HepG2 (cell line): ENCODE results near the gene FRRS1. TPM values are rescaled to one million over a fixed set of nuclear protein-coding genes. Genes with fewer than 3 reads are reported as not detected.

ENCODE experiments used
- ATAC-seq: fragments of 200-7000 bp; cut with Tn5 transposase; 3 replicates; pipeline ENCODE4 v1.9.1; 2020; ENCODE audit warnings: mild to moderate bottlenecking, moderate library complexity
- BruUV-seq: library from RNA; stranded (reverse); fragments of 400-500 nt; replicated peaks from 2 replicates; lab custom pipeline; 2021; lab: Mats Ljungman, UMichigan
- CTCF ChIA-PET: fragments of 300-600 bp; formaldehyde crosslinking; extraction: SDS; loops from one replicate; lab custom pipeline; 2021; ENCODE audit warnings: low total read pairs, inconsistent platforms, low intra/inter-chr PET ratio; lab: Yijun Ruan, JAX
- POLR2A ChIA-PET: fragments of 350-600 bp; sonication (Branson Sonifier 250); formaldehyde crosslinking; loops from one replicate; lab custom pipeline; 2020; ENCODE audit warnings: antibody characterized with exemption, inconsistent platforms; lab: Yijun Ruan, JAX
- DNase-seq: peaks from one replicate; pipeline ENCODE4 v3.0.0-alpha.2; 2015; ENCODE audit warnings: low spot score
- FAIRE-seq: peaks from 3 replicates; lab custom pipeline; 2011; peaks lifted over from hg19 to GRCh38; lab: Jason Lieb, UNC
- H2AFZ ChIP-seq: one replicate; pipeline ENCODE4 v1.6.1; 2011; ENCODE audit warnings: low read length, inconsistent platforms
- H3K27ac ChIP-seq: fragments of 300-600 bp; 3 replicates; pipeline ENCODE4 v1.8.0; 2011; ENCODE audit warnings: mixed run types, mild to moderate bottlenecking, mixed read lengths, low read length, inconsistent platforms; ENCODE audit not compliant: insufficient read depth; ENCODE audit errors: extremely low read length
- H3K27me3 ChIP-seq, 2 experiments: fragments of 200-600 bp in 1 of 2; 2 replicates in 1 of 2; 3 replicates in 1 of 2; pipeline versions ENCODE4 v1.6.0 to v1.8.0; 2011; ENCODE audit warnings: low read length in 2 of 2, mild to moderate bottlenecking in 2 of 2, moderate library complexity in 2 of 2, inconsistent platforms in 1 of 2; ENCODE audit not compliant: insufficient read depth in 2 of 2, control insufficient read depth in 1 of 2
- H3K36me3 ChIP-seq, 2 experiments: fragments of 200-600 bp in 1 of 2; replicated peaks in 1 of 2; 2 replicates in 1 of 2; 3 replicates in 1 of 2; pipeline versions ENCODE4 v1.5.1 to v1.8.0; 2011; ENCODE audit warnings: low read length in 2 of 2, inconsistent platforms in 1 of 2; ENCODE audit not compliant: insufficient read depth in 2 of 2, control insufficient read depth in 1 of 2
- H3K4me1 ChIP-seq: 2 replicates; pipeline ENCODE4 v1.5.1; 2012; ENCODE audit warnings: low read length, inconsistent platforms; ENCODE audit not compliant: insufficient read depth
- H3K4me2 ChIP-seq: 2 replicates; pipeline ENCODE4 v1.6.0; 2011; ENCODE audit warnings: low read depth, low read length, inconsistent platforms
- H3K4me3 ChIP-seq, 3 experiments: fragments of 200-600 bp in 1 of 3; sonication (generic), shearing (Covaris generic) in 1 of 3; replicated peaks in 1 of 3; 2 replicates each; pipeline ENCODE4 v1.5.1; 2011 to 2016; ENCODE audit warnings: low read length in 3 of 3, inconsistent platforms in 2 of 3, low read depth in 2 of 3, mild to moderate bottlenecking in 2 of 3, control low read depth in 1 of 3, mixed read lengths in 1 of 3; ENCODE audit not compliant: insufficient read depth in 1 of 3
- H3K79me2 ChIP-seq: one replicate; pipeline ENCODE4 v1.6.1; 2011; ENCODE audit warnings: low read length, inconsistent platforms; ENCODE audit not compliant: insufficient read depth
- H3K9ac ChIP-seq: 2 replicates; pipeline ENCODE4 v1.6.0; 2011; ENCODE audit warnings: mild to moderate bottlenecking, low read depth, low read length, inconsistent platforms; ENCODE audit not compliant: insufficient read depth
- H3K9me3 ChIP-seq: 2 replicates; pipeline ENCODE4 v1.5.1; 2012; ENCODE audit warnings: mild to moderate bottlenecking, low read length
- H4K20me1 ChIP-seq: 2 replicates; pipeline ENCODE4 v1.6.0; 2011; ENCODE audit warnings: inconsistent platforms, mild to moderate bottlenecking, low read length, moderate library complexity; ENCODE audit not compliant: insufficient read depth
- CHD4 ChIP-seq: fragments of 200-600 bp; sonication (generic); IDR thresholded peaks from 2 replicates; pipeline ENCODE4 v1.7.0; 2017; ENCODE audit warnings: mild to moderate bottlenecking, low read length, borderline replicate concordance
- GATA4 ChIP-seq: sonication (generic); IDR thresholded peaks from 2 replicates; pipeline ENCODE4 v1.6.1; 2016; ENCODE audit warnings: antibody characterized with exemption, low read depth, borderline replicate concordance
- PAF1 ChIP-seq: IDR thresholded peaks from 2 replicates; pipeline ENCODE4 v1.6.1; 2016; ENCODE audit warnings: missing genetic modification reagents, missing compliant biosample characterization
- PITX1 ChIP-seq: sonication (generic); formaldehyde crosslinking; IDR thresholded peaks from 2 replicates; pipeline ENCODE4 v1.5.1; 2020; ENCODE audit warnings: mild to moderate bottlenecking, missing genetic modification reagents
- RFX3 ChIP-seq: IDR thresholded peaks from 2 replicates; pipeline ENCODE4 v1.6.1; 2016; ENCODE audit warnings: missing biosample characterization, missing genetic modification reagents
- SMAD9 ChIP-seq: sonication (generic); formaldehyde crosslinking; IDR thresholded peaks from 2 replicates; pipeline ENCODE4 v1.5.1; 2020; ENCODE audit warnings: mild to moderate bottlenecking, missing genetic modification reagents
- TCF7 ChIP-seq: sonication (generic); IDR thresholded peaks from 2 replicates; pipeline ENCODE4 v1.6.1; 2016; ENCODE audit warnings: antibody characterized with exemption, low read depth
- ZEB1 ChIP-seq: IDR thresholded peaks from 2 replicates; pipeline ENCODE4 v1.6.1; 2012; ENCODE audit warnings: mild to moderate bottlenecking, low read depth, inconsistent platforms; ENCODE audit not compliant: insufficient replicate concordance
- ZNF749 ChIP-seq: sonication (generic); formaldehyde crosslinking; IDR thresholded peaks from 2 replicates; pipeline ENCODE4 v1.8.0; 2022; ENCODE audit warnings: mild to moderate bottlenecking, missing genetic modification reagents, moderate library complexity, borderline replicate concordance
- WGBS: methylation state at CpG from one replicate; pipeline ENCODE4 v1.1.6; 2017; ENCODE audit warnings: low lambda C conversion rate; 5-methylcytosine and 5-hydroxymethylcytosine counted together
- in situ Hi-C: cut with HindIII; loops from 2 replicates; pipeline ENCODE4 v1.10.0; 2017; ENCODE audit warnings: low pct_unique_long_range_greater_than_20kb; ENCODE audit not compliant: extremely low pct_ligation_motif_present
- intact Hi-C: fragments of 100-400 bp; cut with micrococcal nuclease; formaldehyde crosslinking; loops from one replicate; pipeline ENCODE4 v1.10.0; 2022; ENCODE audit not compliant: unreplicated experiment
- polyA plus RNA-seq, 8 experiments: library from polyadenylated mRNA; depleted of rRNA in 3 of 8; stranded (reverse) in 7 of 8; unstranded in 1 of 8; fragments of >200 nt; fragmentation: Illumina TruSeq in 4 of 8; extraction: Trizol in 4 of 8; gene quantifications; 2 replicates each; pipeline versions ENCODE4 v1.2.1 to v1.2.3, GENCODE V29; 2011 to 2016; ENCODE audit warnings: low read depth in 4 of 8, missing spikeins in 1 of 8, mixed read lengths in 1 of 8; ENCODE audit not compliant: insufficient read depth in 1 of 8
- total RNA-seq, 5 experiments: library from RNA; depleted of rRNA; stranded (reverse); fragments of >200 nt; fragmentation: Illumina TruSeq; extraction: Trizol; gene quantifications; 2 replicates each; pipeline ENCODE4 v1.2.3, GENCODE V29; 2016; ENCODE audit warnings: low read depth in 1 of 5
- TF ChIP-seq, protein P1 (sequence below): sonication (generic); formaldehyde crosslinking; IDR thresholded peaks from 2 replicates; pipeline ENCODE4 v1.5.0; 2020; ENCODE audit warnings: mild to moderate bottlenecking, missing genetic modification reagents
- TF ChIP-seq, protein P2 (sequence below): sonication (generic); formaldehyde crosslinking; IDR thresholded peaks from 2 replicates; pipeline ENCODE4 v1.5.0; 2020; ENCODE audit warnings: mild to moderate bottlenecking, missing genetic modification reagents
- TF ChIP-seq, protein P3 (sequence below), 2 experiments: sonication (generic) in 1 of 2; formaldehyde crosslinking in 1 of 2; IDR thresholded peaks; 2 replicates each; pipeline versions ENCODE4 v1.4.0 to v1.6.1; 2018 to 2020; ENCODE audit warnings: missing genetic modification reagents in 2 of 2, borderline replicate concordance in 1 of 2, low read depth in 1 of 2, mild to moderate bottlenecking in 1 of 2, missing biosample characterization in 1 of 2

The FRRS1 gene
- total and polyA plus RNA-seq, 2 of the 13 experiments (the other 11 are each of a cell fraction or from before 2014, with no cell fraction given), result 22.6 to 23.4 TPM

DNA sequence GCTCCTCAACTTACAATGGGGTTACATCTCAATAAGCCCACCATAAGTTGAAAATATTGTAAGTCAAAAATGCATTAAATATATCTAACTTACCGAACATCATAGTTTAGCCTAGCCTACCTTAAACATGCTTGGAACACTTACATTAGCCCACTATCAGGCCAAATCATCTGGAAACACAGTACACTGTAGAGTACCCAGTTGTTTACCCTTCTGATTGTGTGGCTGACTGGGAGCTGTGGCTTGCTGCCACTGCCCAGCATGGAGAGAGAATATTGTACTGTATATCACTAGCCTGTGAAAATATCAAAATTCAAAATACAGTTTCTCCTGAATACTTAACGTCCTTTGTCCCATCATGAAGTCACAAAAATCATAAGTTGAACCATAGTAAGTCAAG, 40.4 kb upstream of the FRRS1 start:
- 33% methylated on average over 2 of the region's 2 CpGs for WGBS
- BruUV-seq, result no TSS peak
- Histone ChIP-seq H3K4me3 (no peak overlapping the region), H3K9me3 (no peaks in the 10 kb centered on the region), H2AFZ (no peak overlapping the region), H3K79me2 (no peaks in the 10 kb centered on the region), H3K4me2 (no peak overlapping the region), H3K9ac (no peak overlapping the region), H3K27me3 (no peaks in the 10 kb centered on the region), H4K20me1 (no peaks in the 10 kb centered on the region), H3K4me1 (peaks cover 13% of the 10 kb centered on the region; the same call in 1 of the 2 replicates), H3K27ac (no peak overlapping the region)
- no peak for FAIRE-seq
- POLR2A ChIA-PET, result no interaction called here
- no peak for DNase-seq
- CTCF ChIA-PET, result no interaction called here
- in situ Hi-C loops, result loop anchor here (5.0 to 25.0 kb wide), 2 partner anchors 230 to 1055 kb away; a partner anchor contains a TSS
- TF ChIP-seq ZNF749 (CRISPR knock-in tag), result no peak
- no peak for TF ChIP-seq RFX3 (CRISPR knock-in tag)
- TF ChIP-seq CHD4, result no peak
- no peak for TF ChIP-seq PITX1 (CRISPR knock-in tag)
- TF ChIP-seq, all 625 proteins: peak for 0
- no peak for ATAC-seq
- intact Hi-C loops, result loop anchor here (5.0 kb wide), 2 partner anchors 550 to 1060 kb away; no protein-coding TSS in a partner anchor
- no peaks in the 10 kb centered on the region for H3K36me3 ChIP-seq

DNA sequence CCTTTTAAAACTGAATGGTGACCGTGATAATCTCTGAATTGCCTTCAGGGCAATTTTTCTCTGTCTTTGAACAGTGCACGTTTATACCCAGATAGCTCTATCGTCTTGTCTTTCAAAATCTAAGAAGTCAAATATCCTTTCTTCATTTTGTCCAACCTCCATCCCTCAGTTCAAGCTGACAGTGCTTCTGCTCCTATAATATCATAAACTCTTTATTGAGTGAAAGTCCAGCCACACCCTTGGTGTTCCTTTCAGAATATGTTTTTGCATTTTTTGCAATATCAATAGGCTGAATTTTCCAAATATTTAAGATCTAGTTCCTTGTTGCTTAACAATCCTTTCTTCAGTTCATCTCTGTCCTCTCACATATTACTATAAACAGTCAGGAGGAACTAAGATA, 35.1 kb upstream of the FRRS1 start:
- Histone ChIP-seq H3K27me3 (no peaks in the 10 kb centered on the region), H3K4me2 (no peak overlapping the region), H3K4me1 (no peaks in the 10 kb centered on the region), H3K4me3 (no peak overlapping the region), H4K20me1 (no peaks in the 10 kb centered on the region), H3K9me3 (no peaks in the 10 kb centered on the region), H2AFZ (no peak overlapping the region), H3K9ac (no peak overlapping the region), H3K27ac (no peak overlapping the region), H3K36me3 (no peaks in the 10 kb centered on the region), H3K79me2 (no peaks in the 10 kb centered on the region)
- WGBS, result 10% methylated on average over 3 of the region's 3 CpGs
- DNase-seq (no peak), ATAC-seq (no peak), FAIRE-seq (no peak)
- CTCF ChIA-PET, result no interaction called here
- BruUV-seq, result no TSS peak
- POLR2A ChIA-PET, result no interaction called here
- intact Hi-C loops (no loop called here), in situ Hi-C loops (loop anchor here (25.0 kb wide), 1 partner anchor 1061 kb away; no protein-coding TSS in a partner anchor)
- TF ChIP-seq, protein P1, sequence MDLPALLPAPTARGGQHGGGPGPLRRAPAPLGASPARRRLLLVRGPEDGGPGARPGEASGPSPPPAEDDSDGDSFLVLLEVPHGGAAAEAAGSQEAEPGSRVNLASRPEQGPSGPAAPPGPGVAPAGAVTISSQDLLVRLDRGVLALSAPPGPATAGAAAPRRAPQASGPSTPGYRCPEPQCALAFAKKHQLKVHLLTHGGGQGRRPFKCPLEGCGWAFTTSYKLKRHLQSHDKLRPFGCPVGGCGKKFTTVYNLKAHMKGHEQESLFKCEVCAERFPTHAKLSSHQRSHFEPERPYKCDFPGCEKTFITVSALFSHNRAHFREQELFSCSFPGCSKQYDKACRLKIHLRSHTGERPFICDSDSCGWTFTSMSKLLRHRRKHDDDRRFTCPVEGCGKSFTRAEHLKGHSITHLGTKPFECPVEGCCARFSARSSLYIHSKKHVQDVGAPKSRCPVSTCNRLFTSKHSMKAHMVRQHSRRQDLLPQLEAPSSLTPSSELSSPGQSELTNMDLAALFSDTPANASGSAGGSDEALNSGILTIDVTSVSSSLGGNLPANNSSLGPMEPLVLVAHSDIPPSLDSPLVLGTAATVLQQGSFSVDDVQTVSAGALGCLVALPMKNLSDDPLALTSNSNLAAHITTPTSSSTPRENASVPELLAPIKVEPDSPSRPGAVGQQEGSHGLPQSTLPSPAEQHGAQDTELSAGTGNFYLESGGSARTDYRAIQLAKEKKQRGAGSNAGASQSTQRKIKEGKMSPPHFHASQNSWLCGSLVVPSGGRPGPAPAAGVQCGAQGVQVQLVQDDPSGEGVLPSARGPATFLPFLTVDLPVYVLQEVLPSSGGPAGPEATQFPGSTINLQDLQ (CRISPR knock-in tag), result no peak
- TF ChIP-seq, protein P2, sequence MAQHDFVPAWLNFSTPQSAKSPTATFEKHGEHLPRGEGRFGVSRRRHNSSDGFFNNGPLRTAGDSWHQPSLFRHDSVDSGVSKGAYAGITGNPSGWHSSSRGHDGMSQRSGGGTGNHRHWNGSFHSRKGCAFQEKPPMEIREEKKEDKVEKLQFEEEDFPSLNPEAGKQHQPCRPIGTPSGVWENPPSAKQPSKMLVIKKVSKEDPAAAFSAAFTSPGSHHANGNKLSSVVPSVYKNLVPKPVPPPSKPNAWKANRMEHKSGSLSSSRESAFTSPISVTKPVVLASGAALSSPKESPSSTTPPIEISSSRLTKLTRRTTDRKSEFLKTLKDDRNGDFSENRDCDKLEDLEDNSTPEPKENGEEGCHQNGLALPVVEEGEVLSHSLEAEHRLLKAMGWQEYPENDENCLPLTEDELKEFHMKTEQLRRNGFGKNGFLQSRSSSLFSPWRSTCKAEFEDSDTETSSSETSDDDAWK (CRISPR knock-in tag), result no peak
- TF ChIP-seq ZEB1, result no peak
- no peak for TF ChIP-seq GATA4
- TF ChIP-seq PAF1 (CRISPR knock-in tag), result no peak
- TF ChIP-seq SMAD9 (CRISPR knock-in tag), result no peak
- TF ChIP-seq TCF7, result no peak
- TF ChIP-seq, protein P3, sequence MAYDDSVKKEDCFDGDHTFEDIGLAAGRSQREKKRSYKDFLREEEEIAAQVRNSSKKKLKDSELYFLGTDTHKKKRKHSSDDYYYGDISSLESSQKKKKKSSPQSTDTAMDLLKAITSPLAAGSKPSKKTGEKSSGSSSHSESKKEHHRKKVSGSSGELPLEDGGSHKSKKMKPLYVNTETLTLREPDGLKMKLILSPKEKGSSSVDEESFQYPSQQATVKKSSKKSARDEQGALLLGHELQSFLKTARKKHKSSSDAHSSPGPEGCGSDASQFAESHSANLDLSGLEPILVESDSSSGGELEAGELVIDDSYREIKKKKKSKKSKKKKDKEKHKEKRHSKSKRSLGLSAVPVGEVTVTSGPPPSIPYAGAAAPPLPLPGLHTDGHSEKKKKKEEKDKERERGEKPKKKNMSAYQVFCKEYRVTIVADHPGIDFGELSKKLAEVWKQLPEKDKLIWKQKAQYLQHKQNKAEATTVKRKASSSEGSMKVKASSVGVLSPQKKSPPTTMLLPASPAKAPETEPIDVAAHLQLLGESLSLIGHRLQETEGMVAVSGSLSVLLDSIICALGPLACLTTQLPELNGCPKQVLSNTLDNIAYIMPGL (CRISPR knock-in tag; IDR thresholded peaks at IDR 0.05; ENCODE audit: borderline replicate concordance in 1 of 2, low read depth in 1 of 2), result no peak
